ENCODE measurements around the gene ZBTB17.
"Not testable (repeated sequence)": the region's sequence is repeated elsewhere in the genome, so short reads cannot be mapped to it uniquely, and the experiment has no call there.

GRCh38 chr1:15977947-15978346, 2.0 kb upstream of the ZBTB17 start:
- TF ChIP-seq CTCF (conservative IDR thresholded peaks at IDR 0.05; ENCODE audit: low read length); EZH2phosphoT487 (IDR thresholded peaks at IDR 0.05; ENCODE audit: borderline replicate concordance): not testable (repeated sequence)

Data from Loucy (cell line).